Subcutaneous adipose tissue (tissue), 4 donors: ENCODE measurements around the gene PRRT4. TPM values are rescaled to one million over a fixed set of nuclear protein-coding genes. Genes with fewer than 3 reads are reported as not detected.

Experiments
- total RNA-seq, 4 donors: library from RNA; depleted of rRNA; stranded (reverse); fragments of >200 nt; gene quantifications; one replicate each; pipeline ENCODE4 v1.1.0, GENCODE V29; 2016
- TF ChIP-seq, protein P1 (sequence below): fragments of 450-650 bp; IDR thresholded peaks from one replicate; pipeline ENCODE4 v1.5.1; 2016; ENCODE audit warnings: low read depth, mild to moderate bottlenecking, control low read depth, antibody characterized with exemption, moderate library complexity

PRRT4 gene
- total RNA-seq, 4 donors from 2014 or later, result 0.65 to 24.7 (median 2.9) TPM

DNA sequence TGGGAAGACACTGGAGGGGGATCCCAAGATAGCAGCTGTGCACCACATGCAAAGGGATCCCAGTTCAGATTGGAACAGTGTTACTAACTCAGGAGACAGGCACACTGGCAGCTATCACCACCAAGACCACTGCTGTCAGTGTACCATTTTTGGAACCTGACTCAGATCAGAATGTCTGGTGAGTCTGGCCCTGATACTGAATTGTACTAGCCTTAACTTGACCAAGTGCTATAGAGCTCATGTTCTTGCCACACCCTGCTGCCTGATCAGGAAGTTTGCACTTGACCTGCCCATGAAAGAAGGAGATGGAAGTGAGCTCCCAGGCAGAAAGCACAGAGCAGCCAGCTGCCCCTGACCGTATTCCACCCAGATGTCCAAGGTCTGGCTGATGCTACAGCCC, 4.8 kb upstream of the PRRT4 start:
- TF ChIP-seq, protein P1, sequence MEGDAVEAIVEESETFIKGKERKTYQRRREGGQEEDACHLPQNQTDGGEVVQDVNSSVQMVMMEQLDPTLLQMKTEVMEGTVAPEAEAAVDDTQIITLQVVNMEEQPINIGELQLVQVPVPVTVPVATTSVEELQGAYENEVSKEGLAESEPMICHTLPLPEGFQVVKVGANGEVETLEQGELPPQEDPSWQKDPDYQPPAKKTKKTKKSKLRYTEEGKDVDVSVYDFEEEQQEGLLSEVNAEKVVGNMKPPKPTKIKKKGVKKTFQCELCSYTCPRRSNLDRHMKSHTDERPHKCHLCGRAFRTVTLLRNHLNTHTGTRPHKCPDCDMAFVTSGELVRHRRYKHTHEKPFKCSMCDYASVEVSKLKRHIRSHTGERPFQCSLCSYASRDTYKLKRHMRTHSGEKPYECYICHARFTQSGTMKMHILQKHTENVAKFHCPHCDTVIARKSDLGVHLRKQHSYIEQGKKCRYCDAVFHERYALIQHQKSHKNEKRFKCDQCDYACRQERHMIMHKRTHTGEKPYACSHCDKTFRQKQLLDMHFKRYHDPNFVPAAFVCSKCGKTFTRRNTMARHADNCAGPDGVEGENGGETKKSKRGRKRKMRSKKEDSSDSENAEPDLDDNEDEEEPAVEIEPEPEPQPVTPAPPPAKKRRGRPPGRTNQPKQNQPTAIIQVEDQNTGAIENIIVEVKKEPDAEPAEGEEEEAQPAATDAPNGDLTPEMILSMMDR, result no peak

DNA sequence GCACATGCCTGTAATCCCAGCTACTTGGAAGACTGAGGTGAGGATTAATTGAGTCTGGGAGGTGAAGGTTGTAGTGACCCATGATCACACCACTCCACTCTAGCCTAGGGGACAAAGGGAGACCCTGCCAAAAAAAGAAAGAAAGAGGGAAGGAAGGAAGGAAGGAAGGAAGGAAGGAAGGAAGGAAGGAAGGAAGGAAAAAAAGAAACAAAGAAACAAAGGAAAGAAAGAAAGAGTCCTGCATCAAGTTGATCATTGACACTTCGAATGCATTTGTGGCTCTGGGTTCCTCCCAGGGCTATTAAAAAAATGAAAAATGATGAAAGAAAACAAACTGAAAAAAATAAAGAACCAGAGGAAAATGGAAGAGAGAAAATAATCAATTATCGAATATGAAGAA, 3.9 kb upstream of the PRRT4 start:
- TF ChIP-seq, protein P1, result no peak

DNA sequence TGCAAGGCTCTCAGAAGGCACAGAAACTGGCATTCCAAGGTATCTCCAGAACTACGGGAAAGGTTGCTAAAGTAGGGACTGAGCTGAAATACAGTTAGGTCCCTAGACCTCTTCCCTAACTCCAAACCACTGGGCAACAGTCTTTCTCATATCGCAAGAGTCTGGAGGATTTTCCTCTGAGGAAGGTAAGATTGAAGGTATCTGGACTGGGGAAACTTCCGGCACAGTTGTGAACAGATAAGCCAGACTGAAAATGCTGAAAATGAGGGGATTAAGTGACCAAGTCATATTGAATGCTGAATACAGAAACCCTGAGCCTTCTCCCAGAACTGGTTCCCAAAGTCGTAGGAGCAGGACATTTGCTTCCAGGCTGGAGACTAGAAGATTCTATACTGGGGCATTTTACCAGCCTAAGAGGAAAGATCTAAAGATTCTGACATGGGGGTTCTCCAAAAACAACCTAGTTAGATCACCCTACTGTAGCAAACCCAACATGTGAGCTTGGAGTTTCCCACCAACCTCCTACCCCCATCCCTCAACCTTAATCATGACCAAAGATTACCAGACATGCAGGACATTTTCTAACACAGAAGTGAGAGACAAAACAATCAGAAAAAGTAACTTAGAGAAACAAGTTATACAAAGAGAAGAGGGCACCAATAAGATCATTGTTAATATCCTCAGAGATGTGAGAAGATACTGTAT, 2.8 kb upstream of the PRRT4 start:
- TF ChIP-seq, protein P1, result no peak

DNA sequence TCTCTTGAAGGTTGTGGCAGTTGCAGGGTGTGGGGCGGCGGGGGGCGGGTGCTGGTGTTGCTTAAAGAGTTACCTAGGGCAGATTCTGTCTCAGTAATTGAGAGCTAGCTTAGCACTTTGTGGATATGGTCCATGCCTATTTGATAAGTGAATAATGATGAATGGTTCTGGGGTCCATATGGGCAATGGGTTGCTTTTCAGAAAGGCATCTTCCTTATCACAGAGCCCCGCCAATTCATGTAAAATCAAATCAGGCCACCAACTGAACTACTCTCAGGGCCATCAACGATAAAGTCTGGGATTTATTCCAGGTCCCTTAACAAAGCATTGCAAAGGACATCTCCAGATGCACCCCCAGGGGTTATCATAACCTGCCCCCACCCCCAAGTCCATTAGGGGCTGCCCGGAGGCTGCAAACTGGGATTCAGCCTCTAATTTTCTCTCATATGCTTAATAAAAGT, 1.8 kb upstream of the PRRT4 start:
- TF ChIP-seq, protein P1, result no peak

DNA sequence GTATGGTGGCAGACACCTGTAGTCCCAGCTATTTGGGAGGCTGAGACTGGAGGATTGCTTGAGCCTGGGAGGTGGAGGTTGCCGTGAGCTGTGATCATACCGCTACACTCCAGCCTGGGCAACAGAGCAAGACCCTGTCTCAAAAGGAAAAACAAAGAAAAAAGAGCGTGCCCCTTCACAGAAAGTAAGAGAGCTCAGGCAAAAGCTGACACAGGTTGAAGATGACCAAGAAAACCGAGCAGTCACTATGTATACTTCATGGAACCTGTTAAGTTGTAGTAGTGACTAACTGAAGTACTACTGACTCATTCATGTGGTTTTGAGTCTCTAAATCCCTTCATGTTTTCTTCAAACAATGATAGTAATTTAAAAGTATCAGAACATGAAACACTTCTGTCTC, 1.2 kb upstream of the PRRT4 start:
- TF ChIP-seq, protein P1, result no peak

DNA sequence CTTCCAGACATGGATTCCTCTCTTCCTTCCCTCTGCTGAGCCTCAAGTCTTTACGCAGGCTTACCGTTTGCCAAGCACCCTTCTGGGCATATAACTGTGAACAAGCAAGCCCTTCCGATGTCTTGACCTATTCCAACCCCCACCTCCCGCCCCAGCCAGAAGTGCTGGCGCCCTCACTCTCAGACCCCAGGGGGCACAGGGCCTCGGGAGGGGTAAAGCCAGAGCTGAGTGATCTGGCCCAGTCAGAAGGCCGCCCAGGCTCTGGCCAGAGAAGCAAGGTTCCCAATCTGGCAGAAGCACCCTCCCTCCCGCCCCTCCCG, 1.2 kb downstream of the PRRT4 start:
- TF ChIP-seq, protein P1, result no peak

DNA sequence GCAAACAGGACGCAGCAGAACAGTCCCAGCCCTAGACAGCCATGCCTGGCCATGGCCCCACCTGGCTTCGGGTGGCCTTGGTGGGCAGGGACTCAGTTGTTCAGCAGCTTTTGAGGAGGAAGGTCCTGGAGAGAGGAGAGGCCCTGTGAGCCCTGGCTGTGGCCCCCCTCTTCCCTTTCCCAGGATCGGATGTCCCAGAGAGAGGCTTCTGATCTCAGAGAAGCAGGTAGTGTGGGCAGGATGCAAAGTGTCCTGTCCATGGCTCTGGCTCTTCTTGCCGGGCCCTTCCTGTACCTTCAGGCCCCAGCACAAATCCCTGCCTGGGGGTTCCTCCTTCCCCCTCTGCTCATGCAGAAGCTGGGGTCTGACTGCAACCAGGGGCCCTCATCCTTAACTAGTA, 1.6 kb downstream of the PRRT4 start:
- TF ChIP-seq, protein P1, result no peak
